Inflammatory macrophage treated with lipopolysaccharide for 4 hours (primary cell): ENCODE results near the gene RAVER2.
"Not testable (repeated sequence)": the region's sequence is repeated elsewhere in the genome, so short reads cannot be mapped to it uniquely, and the experiment has no call there.

Experiments used
- DNase-seq: peaks from one replicate; pipeline ENCODE4 v3.0.0-alpha.2; 2020

Gene RAVER2, protein sequence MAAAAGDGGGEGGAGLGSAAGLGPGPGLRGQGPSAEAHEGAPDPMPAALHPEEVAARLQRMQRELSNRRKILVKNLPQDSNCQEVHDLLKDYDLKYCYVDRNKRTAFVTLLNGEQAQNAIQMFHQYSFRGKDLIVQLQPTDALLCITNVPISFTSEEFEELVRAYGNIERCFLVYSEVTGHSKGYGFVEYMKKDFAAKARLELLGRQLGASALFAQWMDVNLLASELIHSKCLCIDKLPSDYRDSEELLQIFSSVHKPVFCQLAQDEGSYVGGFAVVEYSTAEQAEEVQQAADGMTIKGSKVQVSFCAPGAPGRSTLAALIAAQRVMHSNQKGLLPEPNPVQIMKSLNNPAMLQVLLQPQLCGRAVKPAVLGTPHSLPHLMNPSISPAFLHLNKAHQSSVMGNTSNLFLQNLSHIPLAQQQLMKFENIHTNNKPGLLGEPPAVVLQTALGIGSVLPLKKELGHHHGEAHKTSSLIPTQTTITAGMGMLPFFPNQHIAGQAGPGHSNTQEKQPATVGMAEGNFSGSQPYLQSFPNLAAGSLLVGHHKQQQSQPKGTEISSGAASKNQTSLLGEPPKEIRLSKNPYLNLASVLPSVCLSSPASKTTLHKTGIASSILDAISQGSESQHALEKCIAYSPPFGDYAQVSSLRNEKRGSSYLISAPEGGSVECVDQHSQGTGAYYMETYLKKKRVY

DNA sequence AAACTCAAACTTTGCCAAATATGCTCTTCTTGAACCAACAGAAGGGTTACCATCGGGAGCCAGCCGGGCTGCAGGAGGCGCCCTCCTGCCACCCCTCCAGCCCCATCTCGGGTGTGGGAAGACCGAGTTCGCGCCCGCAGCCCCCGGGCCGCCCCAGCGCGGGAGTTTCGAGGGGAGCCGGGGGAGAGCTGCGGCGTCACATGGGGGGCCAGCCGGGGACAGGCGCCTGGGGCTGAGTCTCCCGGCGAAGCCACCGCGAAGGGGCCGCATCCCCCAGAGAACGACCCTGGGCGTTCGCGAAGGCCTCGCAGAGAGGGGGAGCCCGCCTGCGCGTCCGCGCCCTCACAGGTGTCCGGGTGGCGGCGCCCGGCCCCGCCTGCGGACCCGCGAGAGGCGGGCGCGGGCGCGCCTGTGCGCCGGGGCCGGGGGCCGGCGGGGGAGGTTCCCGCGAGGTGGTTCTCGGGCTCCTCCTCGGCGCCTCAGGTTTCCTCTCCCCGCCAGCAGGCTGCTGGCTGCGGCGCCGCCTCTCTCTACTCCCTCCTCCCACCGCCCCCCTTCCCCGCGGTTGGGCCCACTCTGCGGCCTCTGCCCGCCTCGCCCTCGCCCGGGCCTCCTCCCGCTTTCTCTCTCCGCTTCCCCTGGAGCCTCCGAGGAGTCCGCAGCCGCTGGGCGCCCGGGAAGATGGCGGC lies at the start of gene RAVER2:
Gene RAVER2 (plus strand): TSS at position 584 of the 689 bp plus-strand sequence. CDS start 98 bp downstream, at position 682.
- peak; percentile 45 for DNase-seq

DNA sequence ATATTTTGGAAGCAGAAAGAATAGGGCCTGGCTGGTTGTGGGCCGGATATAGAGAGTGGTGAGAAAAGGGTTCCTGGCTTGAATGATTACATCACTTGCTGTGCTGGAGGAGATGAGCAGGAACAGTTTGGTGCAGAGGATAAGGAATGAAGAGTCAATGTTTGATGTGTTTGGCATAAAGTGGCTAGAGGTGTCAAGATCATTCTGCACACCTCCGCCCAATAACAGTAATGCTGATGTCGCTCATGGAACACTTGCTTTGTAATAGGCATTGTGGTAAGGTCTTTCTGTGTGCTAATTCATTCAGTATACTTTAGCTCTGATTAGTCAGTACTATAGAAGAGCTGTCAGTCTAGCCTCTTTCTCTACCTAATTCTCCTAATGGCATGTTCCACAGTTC lies 48.0 kb upstream of the RAVER2 start:
- no peak for DNase-seq

DNA sequence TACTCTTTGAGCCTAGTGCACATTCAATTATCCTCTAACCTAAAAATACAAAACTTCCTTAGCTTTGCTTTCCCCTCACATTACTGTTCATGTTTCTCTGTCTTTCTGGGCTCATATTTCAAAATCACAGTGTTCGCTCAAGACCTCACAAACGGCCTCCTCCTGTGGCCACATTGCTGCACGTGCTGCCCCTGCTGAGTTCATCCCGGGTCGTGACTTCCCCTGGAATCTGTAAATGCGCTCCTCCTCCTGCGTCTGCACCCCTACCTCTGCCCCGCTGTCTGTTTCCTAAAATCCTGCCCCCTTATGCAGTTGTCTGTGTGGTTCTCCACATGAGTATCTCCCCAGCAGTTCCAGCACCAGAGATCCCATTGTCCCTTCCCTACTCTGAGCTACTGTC lies 45.5 kb upstream of the RAVER2 start:
- DNase-seq = no peak

DNA sequence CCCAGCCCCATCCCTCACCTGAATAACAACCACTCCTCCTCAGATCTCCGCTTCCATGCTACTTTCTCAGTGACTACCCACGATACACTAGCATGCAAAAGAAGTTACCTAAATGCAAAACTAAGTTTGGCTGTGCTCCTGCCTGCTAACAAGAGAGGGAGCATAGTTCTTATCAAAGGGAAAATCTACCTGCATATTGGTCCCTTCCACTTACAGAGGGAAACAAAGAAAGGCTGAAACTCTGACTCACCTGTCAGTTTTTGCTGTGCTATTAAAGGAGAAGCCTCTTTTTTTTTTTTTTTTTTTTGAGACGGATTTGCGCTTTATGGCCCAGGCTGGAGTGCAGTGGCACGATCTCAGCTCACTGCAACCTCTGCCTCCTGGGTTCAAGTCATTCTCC lies 43.8 kb upstream of the RAVER2 start:
- no peak for DNase-seq

DNA sequence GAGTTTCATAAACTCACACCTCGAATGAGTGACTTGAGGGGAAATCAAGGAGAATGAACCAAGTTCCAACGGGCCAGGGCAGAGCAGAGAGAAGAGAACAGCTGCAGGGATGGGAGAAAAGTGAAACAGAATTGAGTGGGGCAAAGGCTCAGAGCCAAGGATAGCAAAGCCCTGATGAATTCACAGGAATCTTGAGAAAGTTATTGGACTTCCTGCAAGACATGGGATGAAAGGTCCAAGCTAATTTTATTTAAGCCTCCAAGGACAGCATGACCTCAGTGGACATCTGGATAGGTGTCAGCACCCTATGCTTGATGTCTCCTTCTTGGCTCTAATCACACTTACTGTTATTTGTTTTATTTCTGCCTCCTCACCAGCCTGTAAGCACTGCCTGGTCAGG lies 43.0 kb upstream of the RAVER2 start:
- DNase-seq = no peak

DNA sequence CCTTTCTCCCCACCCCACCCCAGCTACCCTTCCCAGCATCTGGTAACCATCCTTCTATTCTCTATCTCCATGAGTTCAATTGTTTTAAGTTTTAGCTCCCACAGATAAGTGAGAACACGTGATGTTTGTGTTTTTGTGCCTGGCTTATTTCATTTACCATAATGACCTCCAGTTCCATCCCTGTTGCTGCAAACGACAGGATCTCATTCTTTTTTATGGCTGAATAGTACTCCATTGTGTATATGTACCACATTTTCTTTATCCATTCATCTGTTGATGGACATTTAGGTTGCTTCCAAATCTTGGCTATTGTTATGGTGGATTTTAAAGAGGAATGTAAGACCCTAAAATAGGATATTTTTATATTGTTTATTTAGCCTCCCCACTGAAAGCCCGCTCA lies 42.2 kb upstream of the RAVER2 start:
- DNase-seq = not testable (repeated sequence)

DNA sequence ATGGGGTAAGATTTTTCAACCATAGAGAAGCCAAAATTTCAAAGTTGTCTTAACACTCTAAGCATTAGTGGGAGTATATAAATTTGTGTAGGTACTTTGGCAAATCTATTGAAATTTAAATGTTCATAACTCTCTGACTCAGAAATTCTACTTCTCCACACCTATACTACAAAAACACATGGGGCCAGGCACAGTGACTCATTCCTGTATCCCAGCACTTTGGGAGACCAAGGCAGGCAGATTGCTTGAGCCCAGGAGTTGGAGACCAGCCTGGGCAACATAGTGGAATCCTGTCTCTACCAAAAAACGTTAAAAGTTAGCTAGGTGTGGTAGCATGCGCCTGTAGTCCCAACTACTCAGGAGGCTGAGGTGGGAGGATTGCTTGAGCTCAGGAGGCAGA lies 41.3 kb upstream of the RAVER2 start:
- DNase-seq = no peak

DNA sequence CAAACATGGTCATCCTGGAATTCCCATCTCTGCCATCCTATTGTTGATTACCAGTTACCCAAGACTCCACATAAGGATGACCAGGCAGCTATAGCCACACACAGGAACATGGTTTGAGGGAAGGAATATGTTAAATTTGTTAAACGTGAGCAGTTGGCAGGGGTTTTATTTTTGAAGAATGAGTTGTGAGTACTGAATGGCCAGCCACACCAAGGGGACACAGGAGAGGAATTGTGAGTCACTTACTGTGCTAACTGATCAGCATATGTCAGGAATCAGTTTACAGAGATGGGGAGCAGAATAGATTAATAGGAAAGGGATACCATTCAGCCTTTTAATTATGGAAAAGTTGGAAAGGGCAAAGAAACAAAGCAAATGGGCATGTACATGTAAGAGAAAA lies 39.3 kb upstream of the RAVER2 start:
- DNase-seq = no peak

DNA sequence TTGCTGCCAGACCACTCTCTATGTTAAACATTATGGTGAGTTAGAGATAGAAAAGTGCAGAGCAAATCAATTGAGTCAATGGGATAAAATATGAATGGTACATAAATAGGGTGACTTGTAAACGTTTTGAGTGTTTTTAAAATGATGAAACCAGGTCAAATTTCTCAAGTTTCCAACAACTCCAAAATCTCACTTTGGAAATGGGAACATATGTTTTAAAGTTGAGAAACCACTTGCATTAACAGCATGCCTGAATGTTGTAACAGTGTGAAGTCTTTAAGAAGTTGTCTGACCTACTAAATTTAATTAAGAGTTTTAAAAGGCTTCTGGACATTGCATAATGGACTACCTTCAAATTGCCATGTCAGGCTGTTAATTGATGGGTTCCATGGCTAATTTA lies 33.6 kb upstream of the RAVER2 start:
- no peak for DNase-seq

DNA sequence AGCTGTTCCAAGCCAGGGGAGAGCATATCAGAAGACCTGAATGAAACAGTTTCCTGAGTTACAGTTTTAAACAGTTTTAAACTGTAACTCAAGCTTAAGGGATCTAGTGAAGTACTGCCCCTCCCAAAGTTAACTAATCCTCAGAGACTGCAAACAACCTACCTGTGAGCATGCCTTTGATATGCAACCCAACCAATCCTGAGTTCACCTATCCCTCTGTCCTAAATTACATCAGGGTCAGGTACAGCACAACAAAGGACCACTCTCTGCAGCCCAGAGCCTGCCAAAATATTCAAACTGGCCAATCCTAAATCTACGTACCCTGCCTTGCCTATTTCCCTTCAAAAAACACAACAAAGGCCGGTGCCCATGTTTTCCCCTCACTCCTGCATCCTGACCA lies 32.8 kb upstream of the RAVER2 start:
- no peak for DNase-seq

DNA sequence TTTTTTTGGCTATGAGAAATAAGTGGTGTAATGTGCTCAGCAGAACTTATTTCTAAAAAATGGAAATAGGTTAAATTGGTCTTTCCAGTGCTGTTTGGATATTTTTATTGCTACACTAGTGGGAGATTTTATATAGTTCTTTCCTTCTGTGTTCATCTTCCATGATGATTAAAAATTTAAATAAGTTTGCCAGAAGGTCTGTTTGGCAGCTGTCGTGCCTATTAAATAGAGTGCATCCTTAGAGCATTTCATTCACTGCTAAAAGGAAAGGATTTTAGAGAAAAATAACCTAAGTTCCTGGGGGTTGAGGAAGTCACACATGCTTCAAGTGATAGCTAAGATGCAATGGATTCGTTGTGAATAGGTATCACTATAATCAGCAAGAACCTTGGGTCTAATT lies 29.7 kb upstream of the RAVER2 start:
- DNase-seq = no peak

DNA sequence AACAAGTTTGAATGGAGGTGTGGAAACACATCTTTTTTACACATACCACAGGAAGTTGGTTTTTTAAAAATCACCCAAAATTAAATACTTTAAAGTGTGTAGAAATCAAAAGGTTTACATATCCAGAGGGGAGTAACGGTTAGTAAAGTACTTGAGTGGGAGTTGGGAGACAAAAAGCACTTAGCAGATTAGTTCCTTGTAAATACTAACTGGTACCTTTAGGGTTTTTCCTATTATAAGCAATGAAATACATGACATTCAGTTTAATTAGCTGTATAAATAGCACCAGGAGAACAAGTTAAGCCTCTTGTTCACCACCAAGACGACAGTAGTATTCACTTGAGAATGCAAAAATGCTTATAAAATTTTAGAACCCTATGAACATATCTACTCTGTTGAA lies 23.7 kb upstream of the RAVER2 start:
- DNase-seq = no peak

DNA sequence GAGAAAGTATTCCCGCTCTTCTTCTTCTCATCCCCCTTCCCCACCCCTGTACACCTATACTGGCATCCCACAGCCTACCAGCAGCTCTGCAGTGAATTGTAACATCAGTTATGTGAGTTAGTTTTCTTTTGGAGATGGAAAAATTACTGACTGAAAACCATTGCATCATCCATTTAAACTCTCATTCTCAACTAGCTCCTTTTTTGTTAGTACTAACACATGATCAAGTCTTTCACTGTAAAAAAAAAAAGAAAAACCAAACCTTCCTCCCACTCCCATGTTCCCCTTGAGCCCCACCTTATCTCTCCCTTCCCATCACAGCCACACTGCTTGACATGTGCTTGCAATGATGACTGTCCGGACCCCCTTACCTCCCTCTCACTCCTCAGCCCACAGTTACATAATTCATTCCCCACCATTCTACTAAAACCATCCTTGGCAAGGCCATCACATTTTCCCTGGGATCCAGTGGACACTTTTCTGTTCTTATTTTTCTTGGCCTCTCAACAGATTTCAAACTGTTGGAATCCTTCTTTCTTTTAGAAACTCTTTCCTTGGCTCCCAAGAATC lies 23.2 kb upstream of the RAVER2 start:
- no peak for DNase-seq

DNA sequence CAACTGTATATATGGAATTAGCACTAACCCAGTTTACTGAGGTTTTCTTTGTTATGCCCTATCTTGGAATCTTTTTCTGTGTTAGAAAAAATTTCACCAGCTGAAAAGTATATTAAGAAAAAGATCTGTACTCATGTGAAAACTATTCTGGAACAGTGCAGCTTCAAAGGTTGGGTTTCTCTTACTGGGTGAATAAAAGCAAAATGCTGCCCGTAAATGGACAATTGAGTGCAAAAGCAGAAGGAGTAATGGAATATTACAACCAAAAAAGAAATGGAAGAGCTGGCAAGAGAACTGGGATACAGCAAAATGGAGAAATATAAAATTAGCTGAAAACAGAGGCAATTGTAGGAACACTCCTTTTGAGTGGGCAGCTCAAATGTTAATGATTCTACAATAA lies 17.0 kb upstream of the RAVER2 start:
- DNase-seq = no peak

DNA sequence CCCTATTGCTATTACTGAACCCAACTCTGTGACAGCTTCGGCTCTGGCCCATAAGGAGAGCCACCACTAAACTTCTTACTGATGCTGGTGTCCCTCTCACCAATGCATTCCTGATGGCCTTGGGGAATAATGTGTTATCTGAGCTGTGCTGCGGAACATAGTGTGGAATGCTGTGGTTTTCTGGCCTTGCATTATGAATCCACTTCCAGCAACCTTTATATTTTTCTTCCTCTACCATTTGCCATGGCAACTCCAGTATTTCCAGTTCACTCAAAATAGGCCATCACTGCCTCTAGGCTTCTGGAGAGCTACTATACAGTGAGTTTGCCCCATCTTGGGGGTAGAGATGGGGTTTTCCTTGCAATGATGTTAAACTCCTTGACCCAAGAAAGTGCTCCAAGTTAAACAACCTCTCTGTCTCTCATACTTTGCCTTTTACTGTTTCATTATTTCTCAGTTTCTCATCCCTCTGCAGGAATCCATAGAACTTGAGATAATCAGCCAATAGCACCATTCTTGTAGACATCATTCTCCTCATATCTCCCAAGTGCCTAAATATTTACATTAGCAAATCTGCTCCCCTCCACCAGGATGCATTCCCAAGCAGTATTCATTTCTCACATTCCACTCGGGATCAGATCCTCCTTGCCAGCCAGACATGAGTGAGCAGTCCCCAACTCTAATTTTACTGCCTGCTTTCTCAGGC lies 11.1 kb upstream of the RAVER2 start:
- no peak for DNase-seq

DNA sequence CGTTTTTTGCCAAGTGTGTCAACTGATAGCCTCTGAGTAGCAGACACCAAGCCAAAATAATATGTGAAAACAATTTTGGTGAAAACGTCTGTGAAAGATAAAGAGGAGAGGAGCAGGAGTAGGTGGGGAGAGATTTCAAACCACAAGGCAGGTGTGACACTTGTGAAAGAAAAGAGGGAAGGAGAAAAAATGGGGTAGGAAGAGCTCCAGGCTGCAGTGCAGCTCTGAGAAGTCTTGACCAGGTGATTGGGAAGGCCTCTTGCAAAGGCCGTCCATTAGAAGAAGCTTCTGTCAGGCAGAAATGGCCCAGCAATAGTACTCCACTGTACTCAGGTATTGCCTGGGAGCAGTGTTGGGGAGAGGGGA lies 10.6 kb upstream of the RAVER2 start:
- no peak for DNase-seq

DNA sequence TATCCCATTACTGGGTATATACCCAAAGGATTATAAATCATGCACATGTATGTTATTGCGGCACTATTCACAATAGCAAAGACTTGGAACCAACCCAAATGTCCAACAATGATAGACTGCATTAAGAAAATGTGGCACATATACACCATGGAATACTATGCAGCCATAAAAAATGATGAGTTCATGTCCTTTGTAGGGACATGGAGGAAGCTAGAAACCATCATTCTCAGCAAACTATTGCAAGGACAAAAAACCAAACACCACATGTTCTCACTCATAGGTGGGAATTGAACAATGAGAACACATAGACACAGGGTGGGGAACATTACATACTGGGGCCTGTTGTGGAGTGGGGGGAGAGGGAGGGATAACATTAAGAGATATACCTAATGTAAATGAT lies 4.2 kb upstream of the RAVER2 start:
- not testable (repeated sequence) for DNase-seq

DNA sequence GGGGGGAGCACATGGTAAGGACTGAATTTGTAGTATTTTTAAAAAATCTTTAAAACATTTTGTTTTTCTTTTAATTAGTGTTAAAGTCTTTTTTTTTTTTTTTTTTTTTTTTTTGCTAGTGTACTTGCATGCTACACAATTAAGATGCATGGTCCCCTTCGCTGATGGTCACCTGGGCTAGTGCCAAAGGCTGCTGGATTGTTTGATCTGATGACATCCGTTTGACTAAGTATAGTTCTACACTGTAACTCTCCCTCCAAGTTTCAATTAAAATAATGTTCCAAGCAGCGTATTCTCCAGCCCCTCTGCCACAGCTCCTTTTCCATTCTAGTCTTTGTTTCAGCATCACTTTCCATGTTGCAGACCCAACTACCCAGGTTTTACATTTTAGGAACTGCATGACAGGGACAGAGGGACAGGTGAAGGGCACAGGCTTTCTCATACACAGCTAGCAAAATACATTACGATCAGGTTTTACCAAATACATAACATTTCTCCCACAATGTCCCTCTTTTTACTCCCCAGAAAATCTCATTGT lies 852 bp upstream of the RAVER2 start:
- DNase-seq = no peak

DNA sequence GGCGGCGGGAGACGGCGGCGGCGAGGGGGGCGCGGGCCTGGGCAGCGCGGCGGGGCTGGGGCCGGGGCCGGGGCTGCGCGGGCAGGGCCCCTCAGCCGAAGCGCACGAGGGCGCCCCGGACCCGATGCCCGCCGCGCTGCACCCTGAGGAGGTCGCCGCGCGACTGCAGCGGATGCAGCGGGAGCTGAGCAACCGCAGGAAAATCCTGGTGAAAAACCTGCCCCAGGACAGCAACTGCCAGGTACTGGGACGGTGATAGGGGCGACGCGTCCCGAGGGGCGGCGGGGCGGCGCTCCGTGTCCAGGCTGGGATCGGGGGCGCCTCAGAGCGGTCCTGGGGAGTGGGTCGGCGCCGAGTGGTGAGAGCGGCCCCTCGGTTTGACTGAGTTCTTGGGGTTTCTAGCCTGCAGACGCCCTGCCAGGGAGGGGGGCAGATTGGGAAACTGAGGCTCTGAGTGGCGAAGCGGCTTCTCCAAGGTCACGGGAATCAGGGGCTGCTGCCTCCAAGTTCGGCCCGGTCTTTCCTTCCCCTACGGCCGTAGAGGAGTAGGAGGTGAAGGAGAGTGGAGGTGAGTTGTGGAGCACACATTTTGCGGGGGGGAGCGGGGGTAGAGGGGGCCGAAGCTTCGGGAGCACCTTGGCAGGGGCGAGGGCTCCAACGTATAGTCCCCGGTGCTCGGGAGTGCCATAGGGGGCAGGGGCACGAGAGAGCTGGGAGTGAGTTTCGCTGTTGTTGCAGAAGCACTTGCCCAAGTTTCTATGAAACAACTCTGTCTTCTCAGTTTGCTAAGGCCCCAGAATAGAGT lies 508 bp downstream of the RAVER2 start:
- DNase-seq = no peak

DNA sequence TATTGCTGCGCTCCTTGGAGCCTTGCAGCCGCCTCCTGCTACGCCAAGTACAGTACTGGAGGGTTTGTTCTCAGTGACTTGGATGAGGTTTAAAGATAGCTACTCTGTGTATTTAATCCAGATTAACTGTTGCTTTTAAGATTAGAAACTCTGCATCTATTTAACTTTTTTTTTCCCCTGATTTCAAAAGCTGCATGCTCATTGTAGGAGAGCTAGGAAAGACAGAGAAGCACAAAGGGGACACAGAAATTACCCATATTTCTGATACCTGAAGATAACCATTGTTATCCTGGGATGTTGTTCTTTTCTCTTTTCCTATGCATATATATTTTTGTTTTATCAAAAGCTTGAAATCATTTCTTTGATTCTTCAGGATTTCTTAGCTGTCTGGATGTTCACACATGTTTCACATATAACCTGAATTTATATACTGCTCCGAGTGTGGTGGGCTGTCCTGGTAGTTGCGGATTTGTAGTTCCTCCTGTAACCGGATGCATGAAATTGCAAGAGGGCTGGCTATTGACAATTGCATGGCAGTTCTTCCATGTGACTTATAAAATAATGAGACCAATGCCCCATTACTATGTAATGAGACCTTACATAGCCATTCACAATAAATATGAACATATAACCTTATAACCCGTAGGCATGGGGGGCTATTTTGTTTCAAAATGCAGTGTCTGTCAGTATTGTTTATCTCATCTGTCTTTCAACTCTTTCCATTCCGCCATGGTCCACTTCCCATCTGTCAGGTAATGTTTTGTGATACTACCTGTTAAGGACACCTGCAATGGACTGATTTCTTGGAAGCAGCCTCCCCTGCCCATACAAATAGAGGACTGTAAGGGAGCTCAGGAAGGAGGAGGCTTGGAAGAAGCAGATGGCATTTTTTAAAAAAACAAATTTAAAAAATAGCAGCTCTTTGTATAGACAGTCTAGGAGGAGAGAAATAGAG lies 1.4 kb downstream of the RAVER2 start:
- DNase-seq = peak; percentile 21

DNA sequence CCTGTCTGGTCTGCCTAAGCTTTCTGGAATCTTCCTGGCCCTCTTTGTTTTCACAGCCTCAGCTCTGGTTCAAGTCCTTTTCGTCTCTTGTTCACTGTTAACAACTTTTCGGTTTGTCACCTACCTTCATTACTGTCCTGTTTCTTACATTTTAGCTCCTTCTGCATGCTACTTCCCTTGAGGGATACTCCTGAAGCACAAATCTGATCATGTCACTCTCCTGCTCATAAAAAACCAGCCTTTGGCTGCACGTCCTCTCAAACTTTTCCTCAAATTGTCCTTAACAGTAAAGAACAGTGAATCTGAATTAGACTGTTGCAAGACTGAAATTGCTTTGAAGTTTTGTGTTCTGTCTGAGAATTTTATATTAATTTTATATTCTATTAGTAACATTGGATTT lies 3.3 kb downstream of the RAVER2 start:
- DNase-seq = no peak
